C1 segment of cervical spinal cord (tissue), 14 donors: ENCODE results near the gene MIER1.
"Not testable (repeated sequence)": the region's sequence is repeated elsewhere in the genome, so short reads cannot be mapped to it uniquely, and the experiment has no call there.

Experiments
- DNase-seq, 14 donors: peaks; one replicate each; lab custom pipeline; 2025; lab: John Stamatoyannopoulos, UW

MIER1 gene

DNA sequence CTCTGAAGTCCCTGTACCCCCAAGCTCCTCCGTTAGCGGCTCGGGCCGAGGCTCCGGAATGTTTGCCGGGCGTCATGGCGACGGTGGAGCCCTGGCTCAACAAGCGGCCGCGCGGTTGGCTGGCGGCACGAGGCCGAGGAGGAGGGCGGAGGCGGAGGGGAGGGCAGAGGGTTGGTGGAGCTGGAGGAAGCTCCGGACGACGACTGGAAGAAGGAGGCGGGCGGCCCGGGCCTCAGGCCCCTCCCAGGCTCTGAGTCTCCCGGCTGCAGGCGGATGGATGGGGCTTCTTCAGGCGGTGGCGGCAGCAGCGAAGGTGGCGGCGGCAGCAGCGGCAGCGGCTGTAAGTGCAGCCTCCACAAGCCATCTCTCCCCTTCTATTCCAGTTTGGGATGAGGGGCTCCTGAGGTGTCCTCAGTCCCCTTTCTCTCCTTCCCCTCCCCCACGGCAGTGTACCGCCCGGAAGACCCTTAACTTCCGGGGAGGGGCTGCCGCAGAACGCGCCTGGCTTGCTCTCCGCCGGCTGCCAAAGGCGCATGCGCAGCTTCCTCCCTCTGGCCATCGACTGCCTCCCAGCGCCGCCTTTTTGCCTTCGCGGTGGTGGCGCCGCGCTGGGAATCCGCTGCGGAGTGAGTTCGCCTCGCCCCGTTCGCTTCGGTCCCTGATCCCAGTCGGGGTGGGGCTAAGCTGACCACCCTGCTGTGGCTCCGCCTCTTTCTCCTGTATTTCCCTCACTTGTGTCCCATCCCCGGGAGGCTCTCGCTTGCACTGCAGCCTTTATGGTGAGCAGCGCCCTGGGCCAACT is at the start of gene MIER1, which contains the start of gene DNAI4:
MIER1 (plus strand) TSS at position 235 of the 802 bp plus-strand sequence; CDS start at position 274, 39 bp downstream.
DNAI4 (minus strand) TSS at position 101 of the 802 bp plus-strand sequence; CDS start at position 76, 25 bp downstream.
- peak; percentile 87 to 99 (median 97) for DNase-seq

DNA sequence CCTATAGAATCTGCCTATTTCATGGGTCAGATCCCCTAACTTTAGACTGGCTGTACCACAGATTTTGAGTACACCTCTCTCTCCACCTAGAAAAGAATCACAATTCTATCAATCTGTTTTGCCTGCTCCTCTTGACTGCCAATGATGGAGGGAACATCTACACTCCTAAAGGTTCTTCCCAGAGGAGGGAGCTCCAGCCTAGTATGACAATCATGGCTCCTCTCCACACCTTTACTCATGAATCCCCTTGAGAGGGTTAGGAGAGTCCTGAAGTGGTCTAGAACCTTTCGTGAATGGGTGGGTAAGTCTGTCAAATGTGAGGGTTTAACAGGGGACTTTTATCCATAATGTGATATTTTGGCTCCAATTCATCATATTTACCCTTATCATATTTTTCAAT is 48.1 kb upstream of the MIER1 start:
- DNase-seq: no peak

DNA sequence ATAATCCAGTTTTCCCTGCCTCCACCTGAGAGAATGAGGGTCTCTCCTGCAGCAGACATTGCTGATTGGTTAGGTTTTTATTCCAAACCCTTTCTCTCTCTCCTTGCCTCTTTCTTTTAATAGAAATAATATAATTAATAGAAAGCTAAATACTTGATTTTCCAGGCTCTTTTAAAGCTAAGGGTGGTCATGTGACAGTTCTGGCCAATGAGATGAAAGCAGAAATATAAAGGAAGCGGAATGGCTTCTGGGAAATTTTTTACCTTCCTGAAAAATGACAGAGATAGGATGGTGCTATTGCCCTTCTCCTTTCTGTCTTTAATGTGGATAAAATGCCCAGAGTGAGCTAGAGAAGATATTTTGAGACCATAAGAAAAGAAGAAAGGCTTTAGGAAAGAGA is 35.8 kb upstream of the MIER1 start:
- DNase-seq: no peak

DNA sequence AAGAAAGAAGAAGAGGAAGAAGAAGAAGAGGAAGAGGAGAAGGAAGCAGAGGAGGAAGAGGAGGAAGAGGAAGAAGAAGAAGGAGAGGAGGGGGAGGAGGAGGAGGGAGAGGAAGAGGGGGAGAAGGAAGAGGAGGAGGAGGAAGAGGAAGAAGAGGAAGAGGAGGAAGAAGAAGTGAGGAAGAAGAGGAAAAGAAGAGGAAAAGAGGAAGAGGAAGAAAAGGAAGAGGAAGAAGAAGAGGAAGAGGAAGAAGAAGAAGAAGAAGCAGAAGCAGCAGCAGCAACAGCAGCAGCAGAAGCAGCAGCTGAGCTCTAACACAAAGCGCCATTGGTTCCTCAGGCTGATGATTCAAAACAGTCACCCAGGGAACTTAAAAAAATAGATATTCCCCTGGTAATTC is 34.2 kb upstream of the MIER1 start:
- no peak for DNase-seq

DNA sequence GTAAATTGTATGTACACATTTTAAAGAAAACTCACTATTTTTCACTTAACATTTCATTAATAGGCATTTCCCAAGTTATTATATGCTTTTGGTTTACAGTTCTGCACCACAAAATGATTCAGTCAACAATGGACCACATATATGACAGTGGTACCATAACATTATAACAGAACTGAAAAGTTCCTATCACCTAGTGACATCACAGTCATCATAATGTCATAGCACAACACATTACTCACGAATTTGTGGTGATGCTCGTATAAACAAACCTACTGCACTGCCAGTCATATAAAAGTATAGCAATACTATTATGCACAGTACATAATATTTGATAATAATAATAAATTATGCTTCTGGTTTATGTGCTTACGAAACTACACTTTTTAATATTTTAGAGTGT is 31.1 kb upstream of the MIER1 start:
- DNase-seq: no peak

DNA sequence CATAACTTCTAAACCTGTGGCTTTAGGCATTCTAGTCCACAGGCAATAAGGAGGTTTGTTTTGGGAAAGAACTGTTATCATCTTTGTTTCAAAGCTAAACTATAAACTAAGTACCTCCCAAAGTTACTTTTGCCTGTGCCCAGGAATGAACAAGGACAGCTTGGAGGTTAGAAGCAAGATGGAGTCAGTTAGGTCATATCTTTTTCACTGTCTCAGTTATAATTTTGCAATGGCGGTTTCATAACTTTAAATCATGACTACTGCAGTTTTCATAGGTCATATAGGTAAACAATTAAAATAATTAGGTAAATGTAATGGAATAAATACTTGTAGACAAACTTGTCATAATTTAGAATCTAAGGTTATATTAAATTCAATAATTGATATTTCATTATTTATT is 9.6 kb upstream of the MIER1 start:
- not testable (repeated sequence) for DNase-seq

DNA sequence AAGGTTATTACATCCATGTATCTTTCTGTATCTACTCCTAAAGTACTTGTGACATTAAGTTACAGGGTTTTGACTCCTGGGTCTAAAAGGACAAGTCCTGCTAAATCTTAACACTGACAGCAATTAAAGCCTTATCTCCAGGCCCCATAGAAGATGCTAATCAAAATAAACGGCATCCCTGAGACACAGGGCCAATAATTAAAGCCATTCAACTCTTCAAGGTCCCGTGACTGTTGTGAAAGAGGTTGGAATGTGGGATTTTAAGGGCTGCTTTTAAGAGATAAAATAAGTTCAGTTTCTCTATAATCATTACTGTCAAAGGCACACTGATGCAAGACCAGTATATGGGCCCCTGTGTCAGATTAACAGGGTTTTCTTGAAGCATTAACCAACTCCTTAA is 8.5 kb upstream of the MIER1 start:
- no peak for DNase-seq

DNA sequence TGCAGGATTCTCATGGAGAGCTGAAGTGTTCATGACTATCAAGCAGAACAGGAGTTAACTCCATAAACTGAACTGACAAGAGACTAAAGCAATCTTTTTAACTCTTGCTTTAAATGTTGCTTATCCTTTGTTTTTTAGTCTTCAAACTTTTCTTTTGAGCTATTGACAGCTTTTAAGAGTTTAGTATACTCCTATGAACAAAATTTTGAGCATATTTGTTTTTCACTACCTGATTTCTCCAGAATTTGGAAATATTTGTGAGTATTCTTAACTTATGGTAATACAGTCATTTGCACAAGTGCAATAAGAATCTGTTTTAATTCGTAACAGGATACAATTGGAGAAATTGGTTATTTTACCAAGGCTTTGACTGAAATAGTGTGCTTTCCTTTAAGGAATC is 7.3 kb upstream of the MIER1 start:
- no peak for DNase-seq

DNA sequence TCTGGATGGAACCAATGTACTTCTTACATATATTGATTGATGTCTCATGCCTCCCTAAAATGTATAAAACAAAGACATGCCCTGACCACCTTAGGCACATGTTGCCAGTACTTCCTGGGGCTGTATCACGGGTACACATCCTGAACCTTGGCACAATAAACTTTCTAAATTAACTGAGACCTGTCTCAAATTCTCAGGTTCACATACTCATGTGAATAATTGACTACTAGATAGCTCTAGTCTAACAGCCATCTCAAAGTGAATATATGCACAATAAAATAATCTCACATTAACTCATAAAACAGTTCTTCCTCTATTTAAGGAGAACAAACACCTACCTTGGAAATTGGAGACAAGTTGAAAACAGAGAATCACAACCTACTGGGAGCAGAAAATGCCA is 5.7 kb upstream of the MIER1 start:
- no peak for DNase-seq

DNA sequence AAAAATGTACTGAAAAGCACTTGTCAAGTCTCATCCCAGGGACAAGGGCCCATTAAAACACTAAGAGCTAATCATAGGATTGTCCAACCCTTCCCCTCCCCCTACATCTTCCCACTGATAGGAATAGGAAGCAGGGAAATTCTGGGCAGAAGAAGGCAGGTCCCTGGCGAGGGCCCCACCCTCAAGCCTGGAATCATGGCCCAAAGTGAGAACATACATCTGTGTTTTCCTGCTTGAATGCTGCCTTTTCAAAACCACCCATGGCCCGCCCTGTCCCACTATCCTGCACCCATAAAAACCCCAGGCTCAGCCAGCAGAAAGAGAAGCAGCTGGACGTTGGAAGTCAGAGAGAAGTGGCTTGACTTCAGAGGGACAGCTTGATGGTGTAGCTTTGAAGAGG is 5.0 kb upstream of the MIER1 start:
- DNase-seq: no peak

DNA sequence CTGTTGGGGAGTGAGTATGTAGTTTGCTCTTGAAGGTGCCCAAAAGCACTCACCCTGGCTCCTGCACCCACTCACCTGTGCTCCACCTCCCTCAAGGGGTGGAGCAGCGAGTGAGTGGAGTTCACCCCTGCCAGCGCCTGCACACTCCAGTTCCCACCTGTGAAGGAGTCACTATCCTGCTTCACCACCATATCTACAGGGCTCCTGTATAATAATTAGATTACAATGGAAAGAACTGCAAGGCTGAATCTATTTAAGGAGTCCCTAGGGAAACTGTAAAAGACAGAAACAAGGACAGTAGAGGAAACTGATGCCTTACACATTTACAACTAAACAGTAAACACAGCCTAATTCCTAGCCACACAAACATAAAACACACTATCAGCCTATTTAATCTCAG is 4.2 kb upstream of the MIER1 start:
- DNase-seq: no peak

DNA sequence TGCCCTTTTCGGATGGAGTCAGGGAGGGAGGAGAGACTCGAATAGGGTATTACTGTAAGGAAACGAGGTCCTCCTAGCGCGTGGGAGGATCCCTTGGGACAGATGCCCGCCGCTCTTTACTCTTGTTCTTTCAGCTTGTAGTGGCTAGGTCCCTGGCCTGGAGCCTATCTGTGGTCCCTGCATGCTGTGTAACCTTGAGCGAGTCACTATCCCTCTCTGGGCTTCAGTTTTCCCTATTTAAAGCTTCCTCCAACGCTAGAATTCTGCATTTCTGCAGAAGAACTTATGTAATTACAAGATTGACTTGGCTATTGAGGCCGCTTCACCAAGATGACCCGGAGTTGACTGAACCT is 744 bp downstream of the MIER1 start:
- DNase-seq: no peak

DNA sequence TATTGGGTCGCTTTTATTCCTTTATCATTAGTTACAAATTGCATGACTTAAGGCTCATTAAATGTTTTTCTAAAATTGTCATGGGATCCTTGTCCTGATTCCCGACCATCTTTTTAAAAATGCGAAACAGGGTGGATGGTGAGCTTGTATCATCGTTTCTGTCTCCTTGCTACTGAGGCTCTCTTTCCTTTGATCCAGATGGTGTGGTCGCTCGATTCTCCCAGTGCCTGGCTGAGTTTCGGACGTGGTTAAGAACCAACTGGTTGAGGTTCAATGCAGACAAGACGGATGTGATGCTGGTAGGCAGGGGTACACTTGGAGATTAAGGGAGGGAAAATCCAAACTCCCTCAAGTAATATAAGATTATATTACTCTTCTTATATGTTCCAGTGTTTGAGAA is 1.2 kb downstream of the MIER1 start:
- DNase-seq: peak in 2 of 14 donors; percentile 4 to 44

DNA sequence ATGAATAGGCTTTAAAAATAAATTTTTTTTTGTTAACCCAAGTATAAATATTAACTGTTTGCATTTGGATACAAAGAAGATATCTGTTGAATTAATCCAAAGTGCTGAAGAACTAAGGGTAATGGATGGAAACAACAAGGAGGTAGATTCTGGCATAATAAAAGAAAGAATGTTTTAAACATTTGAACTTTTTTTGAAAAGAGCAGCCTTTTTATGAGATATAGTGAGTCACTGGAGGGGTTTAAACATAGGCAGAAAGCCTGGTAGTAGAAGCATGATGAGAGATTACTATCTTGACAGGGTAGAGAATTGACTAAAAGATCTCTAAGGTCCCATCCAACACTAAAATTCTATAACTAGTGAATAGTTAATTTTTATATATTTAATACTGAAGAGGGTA is 2.7 kb downstream of the MIER1 start:
- no peak for DNase-seq

DNA sequence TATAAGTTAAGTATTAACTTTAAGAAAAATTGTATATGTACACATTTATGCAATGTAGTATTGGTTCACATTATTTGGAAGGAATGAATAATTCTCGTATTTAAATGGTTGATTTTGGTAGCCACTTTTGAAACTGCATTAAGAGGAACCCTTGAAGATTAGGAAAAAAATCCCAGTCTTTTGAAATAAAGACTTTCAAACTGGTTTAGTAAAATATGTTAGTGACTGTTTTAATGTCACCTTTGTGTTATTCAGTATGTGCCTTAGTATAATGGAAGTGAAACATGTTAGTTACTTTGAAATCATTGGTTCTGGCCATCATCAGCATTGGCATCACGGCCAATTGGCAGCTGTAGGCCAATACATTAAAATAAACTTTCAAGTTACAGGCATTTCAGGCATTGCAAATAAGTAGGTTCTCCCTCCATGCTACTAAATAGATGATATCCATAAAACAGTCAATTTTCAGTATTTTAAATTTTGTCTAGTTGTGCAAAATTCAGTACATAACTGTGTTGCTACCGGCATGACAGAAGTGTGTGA is 4.4 kb downstream of the MIER1 start:
- DNase-seq: peak in 1 of 14 donors; percentile 56

DNA sequence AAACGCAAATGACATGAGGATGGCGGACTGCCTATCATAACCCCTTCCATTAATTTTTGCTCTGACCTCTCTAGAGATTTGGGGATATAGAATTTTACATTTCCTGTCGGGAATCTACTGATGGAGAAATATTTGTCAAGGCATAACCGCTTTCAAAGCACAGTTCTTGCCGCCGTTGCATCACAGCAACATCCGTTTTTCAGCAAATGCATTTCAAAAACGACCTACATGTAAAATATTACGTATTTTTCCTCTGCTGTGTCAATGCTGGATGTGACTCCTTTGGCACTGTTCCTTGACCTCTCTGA is 4.9 kb downstream of the MIER1 start:
- no peak for DNase-seq

DNA sequence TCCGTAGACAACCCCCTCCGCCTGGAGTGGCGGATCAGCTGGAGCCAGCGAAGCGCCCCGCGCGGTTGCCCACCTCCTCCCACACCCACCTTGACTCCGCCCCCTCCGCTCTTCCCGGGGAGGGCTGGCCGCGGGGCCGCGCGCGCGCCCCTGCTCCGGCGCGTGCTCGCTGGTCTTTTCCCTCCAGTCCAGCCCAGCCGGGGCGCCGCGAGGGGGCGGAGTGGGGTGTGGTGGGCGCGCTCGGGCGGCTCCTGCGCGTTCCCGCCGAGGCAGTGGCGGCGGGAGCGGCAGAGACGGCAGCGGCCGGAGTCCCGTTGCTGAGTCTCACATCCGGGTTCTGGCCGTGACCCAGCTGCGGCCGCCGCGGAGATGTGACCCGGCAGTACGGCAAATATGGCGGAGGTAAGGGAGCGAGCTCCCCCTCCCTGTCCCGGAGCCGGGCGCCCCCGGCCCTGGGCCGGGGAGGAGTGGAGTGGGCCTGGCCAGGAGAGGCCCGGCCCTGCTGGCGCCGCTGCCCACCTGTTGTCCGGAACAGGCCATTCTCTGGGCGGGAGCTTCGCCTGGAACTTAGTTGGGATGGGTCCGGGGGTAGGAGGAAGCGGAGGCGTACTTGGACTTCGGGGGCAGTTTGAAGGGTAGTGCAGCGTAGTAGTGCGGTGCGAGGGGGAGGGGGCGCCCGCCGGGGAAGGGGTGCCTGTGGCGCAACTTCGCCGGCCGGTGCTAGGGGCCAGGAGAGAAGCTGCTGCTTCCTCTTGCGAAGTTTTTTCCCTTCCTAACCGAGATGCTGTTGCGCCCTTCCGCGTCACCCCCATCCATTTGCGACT is 5.4 kb downstream of the MIER1 start:
- DNase-seq: peak; percentile 55 to 98 (median 92)

DNA sequence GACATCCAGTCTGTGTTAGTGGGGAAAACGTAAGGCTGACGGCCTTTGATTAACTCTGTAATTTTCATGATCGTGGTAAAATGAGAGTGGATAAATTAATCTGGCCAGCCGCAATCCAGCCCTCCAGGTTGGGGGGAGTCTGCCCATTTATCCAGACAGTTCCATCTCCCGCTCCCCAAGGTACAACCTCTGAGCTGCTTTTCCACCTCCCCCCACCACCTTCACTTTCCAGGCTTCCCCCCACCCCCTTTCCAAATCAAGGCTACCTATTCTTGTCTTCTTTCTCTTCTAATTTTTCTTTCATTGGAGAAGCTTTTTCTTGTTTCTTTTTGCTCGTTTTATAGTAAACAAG is 6.0 kb downstream of the MIER1 start:
- no peak for DNase-seq

DNA sequence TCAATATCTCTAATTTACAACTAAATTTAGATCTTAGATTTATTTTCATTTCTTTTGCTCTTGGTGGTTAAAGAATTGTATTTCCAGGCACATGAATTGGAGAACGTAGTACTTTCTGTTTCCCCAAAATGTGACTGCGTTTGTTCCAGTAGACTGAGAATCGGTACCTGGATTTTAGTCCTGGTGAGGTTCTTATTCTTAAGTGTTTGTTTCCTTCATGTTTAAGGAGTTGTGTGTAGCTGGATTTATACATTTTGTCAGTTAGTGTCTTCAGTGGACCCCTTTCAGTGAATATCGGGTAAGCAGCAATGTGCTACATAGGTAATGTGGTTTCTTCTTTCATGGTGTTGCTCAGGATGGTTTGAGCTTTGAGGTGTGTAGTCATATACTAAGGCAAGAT is 6.8 kb downstream of the MIER1 start:
- no peak for DNase-seq

DNA sequence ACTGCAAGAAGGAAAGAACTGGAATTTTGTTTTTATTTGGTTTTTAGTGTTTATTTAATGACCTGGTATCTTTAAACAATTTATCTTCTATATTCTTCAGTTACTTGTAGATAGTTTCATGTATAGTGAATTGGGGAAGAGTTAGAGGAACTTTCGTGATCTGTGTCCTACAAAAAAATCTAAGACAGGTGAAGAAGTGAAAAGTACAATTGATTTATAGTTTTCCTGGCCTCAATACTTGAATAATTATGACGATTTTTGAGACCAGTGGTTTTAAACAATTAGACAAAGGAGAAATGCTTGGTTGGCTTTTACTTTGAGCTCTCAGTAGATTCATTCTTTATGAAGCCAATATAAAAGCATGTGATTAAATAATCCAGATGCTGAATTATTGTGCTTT is 7.5 kb downstream of the MIER1 start:
- no peak for DNase-seq

DNA sequence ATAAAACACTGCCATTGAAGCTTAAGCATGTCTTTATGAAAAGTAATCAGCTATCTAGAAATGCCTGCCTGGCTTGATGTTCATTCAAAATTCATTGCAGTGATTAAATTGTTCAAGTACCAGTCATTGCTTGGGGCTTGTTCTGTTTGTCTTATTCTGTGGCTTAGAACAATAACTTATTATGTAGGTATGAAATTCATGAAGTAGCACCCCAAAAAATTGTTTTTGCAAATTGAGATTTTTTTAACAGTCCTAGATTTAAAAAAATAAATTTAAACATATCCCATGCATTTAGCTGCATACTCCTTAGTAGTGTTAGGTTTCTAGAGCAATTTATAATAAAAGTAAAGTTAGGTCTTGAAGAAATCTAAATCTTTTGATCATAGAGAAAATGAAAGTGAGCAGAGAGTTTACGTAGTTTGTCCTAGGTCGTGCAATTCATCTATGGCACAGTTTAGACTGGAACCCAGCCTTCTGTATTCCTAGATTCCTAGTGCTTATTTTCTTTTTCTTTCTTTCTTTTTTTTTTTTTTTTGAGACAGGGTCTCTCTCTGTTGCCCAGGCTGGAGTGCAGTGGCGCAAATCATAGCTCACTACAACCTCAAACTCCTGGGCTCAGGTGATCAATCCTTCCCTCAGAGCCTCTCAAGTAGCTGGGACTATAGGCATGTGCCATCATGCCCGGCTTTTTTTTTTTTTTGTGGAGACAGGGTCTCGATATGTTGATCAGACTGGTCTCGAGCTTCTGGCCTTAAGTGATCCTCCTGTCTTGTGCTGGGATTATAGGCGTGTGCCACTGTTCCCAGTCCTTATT is 9.3 kb downstream of the MIER1 start:
- no peak for DNase-seq
